ENCODE results near the gene OR8B4. TPM values are rescaled to one million over a fixed set of nuclear protein-coding genes. Genes with fewer than 3 reads are reported as not detected.
"Not testable (repeated sequence)": the region's sequence is repeated elsewhere in the genome, so short reads cannot be mapped to it uniquely, and the experiment has no call there.

The OR8B4 gene
- total RNA-seq, 4 donors from 2014 or later, result not detected

DNA sequence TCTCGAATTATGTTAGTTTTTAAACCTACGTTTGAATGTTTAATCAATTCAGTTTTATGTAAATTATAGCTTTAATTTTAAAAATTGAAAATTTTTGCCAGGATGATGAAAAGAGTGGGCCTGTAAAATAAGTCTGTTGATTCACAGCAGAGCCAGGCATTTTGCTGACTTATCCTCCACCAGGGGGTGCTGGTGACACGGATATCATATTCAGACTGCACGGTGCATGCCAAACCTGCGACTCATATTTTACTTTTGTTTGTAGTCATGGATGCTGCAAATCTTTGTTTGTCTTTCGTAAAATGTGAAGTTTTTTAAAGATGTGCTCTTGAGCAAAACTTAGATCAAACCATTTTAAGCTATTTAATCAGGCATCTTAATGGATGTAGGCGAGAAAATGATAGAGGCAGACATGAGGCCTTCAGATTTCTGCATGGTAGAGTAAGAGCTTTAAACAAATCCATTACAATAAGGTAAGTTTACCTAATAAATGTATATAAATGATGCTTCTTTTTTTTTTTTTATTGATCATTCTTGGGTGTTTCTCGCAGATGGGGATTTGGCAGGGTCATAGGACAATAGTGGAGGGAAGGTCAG is 22.2 kb downstream of the OR8B4 start:
- Histone ChIP-seq H3K27me3 (no peaks in the 10 kb centered on the region), H3K27ac (no peak overlapping the region), H3K36me3 (no peaks in the 10 kb centered on the region), H3K4me3 (no peak overlapping the region), H3K9me3 (no peaks in the 10 kb centered on the region), H3K4me1 (no peaks in the 10 kb centered on the region)
- no peak for ATAC-seq
- no peak for TF ChIP-seq POLR2A (IDR thresholded peaks at IDR 0.05)
- TF ChIP-seq, protein P1, sequence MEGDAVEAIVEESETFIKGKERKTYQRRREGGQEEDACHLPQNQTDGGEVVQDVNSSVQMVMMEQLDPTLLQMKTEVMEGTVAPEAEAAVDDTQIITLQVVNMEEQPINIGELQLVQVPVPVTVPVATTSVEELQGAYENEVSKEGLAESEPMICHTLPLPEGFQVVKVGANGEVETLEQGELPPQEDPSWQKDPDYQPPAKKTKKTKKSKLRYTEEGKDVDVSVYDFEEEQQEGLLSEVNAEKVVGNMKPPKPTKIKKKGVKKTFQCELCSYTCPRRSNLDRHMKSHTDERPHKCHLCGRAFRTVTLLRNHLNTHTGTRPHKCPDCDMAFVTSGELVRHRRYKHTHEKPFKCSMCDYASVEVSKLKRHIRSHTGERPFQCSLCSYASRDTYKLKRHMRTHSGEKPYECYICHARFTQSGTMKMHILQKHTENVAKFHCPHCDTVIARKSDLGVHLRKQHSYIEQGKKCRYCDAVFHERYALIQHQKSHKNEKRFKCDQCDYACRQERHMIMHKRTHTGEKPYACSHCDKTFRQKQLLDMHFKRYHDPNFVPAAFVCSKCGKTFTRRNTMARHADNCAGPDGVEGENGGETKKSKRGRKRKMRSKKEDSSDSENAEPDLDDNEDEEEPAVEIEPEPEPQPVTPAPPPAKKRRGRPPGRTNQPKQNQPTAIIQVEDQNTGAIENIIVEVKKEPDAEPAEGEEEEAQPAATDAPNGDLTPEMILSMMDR (IDR thresholded peaks at IDR 0.05), result peak in 2 of 4 experiments; percentile 37 to 46
- WGBS, 2 donors (ENCODE audit: low coverage in 1 of 2), result 38 to 44% methylated on average over 7 to 8 of the region's 8 CpGs

DNA sequence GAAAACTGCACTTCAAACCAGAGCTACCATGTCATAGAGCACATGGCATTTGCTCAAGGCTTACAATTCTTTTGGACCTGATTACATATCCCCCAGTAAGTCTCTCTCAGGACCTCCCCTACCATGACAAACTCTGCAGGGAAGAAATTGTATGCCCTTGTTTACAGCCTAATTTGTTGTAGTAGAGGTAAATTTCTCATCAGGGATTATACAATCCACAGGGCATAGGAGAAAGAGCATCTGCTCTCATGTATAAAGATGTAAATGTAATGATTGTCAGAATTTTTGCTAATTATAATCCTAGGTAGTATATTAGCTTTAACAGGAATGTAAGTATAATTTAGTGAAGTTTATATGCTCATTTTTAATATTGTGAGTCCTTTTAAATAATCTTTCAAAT is 25.7 kb downstream of the OR8B4 start, which contains the start of gene OR8B3:
Gene OR8B3 (minus strand): TSS at position 101 of the 400 bp plus-strand sequence. CDS start 1,673 bp downstream, outside the sequence.
- no peak within 1 kb of the TSS for H3K27ac ChIP-seq
- no peak for ATAC-seq
- no peaks in the 10 kb centered on the region for H3K9me3 ChIP-seq
- no peaks in the 10 kb centered on the region for H3K27me3 ChIP-seq
- no peaks in the 10 kb centered on the region for H3K4me1 ChIP-seq
- no peak within 1 kb of the TSS for H3K4me3 ChIP-seq
- H3K36me3 ChIP-seq, result no peaks in the 10 kb centered on the region
- no peak for TF ChIP-seq POLR2AphosphoS5 (IDR thresholded peaks at IDR 0.05)
- TF ChIP-seq EP300 (IDR thresholded peaks at IDR 0.05), result no peak
- TF ChIP-seq POLR2A (IDR thresholded peaks at IDR 0.05), result no peak
- TF ChIP-seq, protein P1 (IDR thresholded peaks at IDR 0.05), result no peak

DNA sequence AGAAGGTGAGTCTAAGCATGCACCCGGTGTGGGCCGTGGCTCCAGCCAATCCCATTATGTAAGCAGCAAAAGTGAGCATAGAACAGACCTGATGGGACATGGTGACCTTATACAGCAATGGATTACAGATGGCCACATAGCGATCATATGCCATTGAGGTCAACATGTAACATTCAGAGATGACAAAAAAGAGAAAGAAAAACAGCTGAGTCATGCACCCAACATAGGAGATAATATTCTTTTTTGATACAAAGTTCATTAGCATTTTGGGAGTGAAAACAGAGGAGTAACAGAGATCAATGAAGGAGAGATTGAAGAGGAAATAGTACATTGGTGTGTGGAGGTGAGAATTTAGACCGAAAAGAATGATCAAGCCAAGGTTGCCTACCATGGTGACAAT is 27.8 kb downstream of the OR8B4 start:
- WGBS, 2 donors (ENCODE audit: low coverage in 1 of 2), result 69 to 80% methylated on average over 1 to 3 of the region's 4 CpGs
- not testable (repeated sequence) for H3K36me3 ChIP-seq, H3K4me1 ChIP-seq, ATAC-seq, H3K27me3 ChIP-seq, H3K27ac ChIP-seq, H3K4me3 ChIP-seq, H3K9me3 ChIP-seq

DNA sequence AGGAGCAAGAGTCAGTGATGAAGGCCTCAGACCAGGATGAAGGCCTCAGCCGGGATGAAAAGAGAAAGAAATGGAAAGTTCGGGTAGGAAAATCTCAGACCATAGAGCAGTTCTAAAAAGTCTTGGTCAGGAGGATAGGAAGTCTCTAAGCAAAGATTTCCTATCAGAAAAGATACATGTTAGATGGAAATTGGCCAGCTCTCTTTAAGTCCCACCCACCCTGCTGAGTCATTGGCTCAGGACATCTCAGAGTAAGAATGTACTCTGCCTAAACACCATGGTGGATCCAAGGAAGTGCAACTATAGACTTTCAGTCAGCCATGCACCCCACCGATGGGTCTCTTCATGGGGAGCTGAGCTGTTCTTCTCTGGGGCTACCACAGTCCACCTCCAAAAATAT is 30.3 kb downstream of the OR8B4 start:
- Histone ChIP-seq H3K4me1 (no peaks in the 10 kb centered on the region), H3K36me3 (no peaks in the 10 kb centered on the region), H3K27me3 (peaks cover 6% of the 10 kb centered on the region), H3K27ac (no peak overlapping the region), H3K4me3 (no peak overlapping the region), H3K9me3 (no peaks in the 10 kb centered on the region)
- WGBS, 2 donors (ENCODE audit: low coverage in 1 of 2), result 82 to 96% methylated on average over 3 of the region's 3 CpGs
- no peak for ATAC-seq
- TF ChIP-seq POLR2AphosphoS5 (IDR thresholded peaks at IDR 0.05) (no peak), EP300 (IDR thresholded peaks at IDR 0.05) (no peak)
- TF ChIP-seq, protein P1 (IDR thresholded peaks at IDR 0.05), result no peak

DNA sequence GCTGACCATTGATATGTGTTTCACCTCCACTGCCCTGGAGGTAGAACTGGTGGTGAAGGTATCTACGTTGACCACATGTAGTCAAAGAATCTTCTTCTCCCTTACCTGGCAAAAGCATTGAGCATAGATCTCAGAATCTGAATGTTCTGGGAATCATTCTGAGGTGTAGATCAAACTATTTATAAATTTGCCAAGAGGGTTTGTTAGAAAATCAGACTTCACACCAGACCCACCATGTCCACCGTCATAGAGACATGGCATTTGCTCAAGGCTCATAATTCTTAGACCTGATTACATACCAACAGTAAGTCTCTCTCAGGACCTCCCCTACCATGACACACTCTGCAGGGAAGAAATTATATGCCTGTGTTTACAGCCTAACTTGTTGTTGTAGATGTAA is 40.3 kb downstream of the OR8B4 start, which contains the start of gene OR8B2:
Gene OR8B2 (minus strand): TSS at position 101 of the 400 bp plus-strand sequence. CDS start 1,156 bp downstream, outside the sequence.
- no peaks in the 10 kb centered on the region for H3K36me3 ChIP-seq
- TF ChIP-seq, protein P1 (IDR thresholded peaks at IDR 0.05), result no peak
- TF ChIP-seq POLR2AphosphoS5 (IDR thresholded peaks at IDR 0.05) (no peak), EP300 (IDR thresholded peaks at IDR 0.05) (no peak), POLR2A (IDR thresholded peaks at IDR 0.05) (no peak)
- no peaks in the 10 kb centered on the region for H3K9me3 ChIP-seq
- no peak for ATAC-seq
- no peak within 1 kb of the TSS for H3K4me3 ChIP-seq
- no peak within 1 kb of the TSS for H3K27ac ChIP-seq
- no peaks in the 10 kb centered on the region for H3K27me3 ChIP-seq
- 80 to 87% methylated on average over 2 of the region's 2 CpGs for WGBS, 2 donors (ENCODE audit: low coverage in 1 of 2)
- no peaks in the 10 kb centered on the region for H3K4me1 ChIP-seq

DNA sequence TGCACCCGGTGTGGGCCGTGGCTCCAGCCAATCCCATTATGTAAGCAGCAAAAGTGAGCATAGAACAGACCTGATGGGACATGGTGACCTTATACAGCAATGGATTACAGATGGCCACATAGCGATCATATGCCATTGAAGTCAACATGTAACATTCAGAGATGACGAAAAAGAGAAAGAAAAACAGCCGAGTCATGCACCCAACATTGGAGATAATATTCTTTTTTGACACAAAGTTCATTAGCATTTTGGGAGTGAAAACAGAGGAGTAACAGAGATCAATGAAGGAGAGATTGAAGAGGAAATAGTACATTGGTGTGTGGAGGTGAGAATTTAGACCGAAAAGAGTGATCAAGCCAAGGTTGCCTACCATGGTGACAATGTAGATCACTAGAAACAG is 41.8 kb downstream of the OR8B4 start:
- 73 to 90% methylated on average over 2 to 4 of the region's 6 CpGs for WGBS, 2 donors (ENCODE audit: low coverage in 1 of 2)
- H3K27ac ChIP-seq, H3K9me3 ChIP-seq, H3K4me3 ChIP-seq, H3K27me3 ChIP-seq, ATAC-seq, H3K4me1 ChIP-seq, H3K36me3 ChIP-seq: not testable (repeated sequence)
